ENCODE measurements around the gene ATAD1. TPM values are rescaled to one million over a fixed set of nuclear protein-coding genes. Genes with fewer than 3 reads are reported as not detected.

Gene ATAD1
- total RNA-seq, 2 experiments from 2014 or later, result 33.7 to 38.7 TPM

- no peak for TF ChIP-seq CTCF (IDR thresholded peaks at IDR 0.05)
- H3K36me3 ChIP-seq (ENCODE audit: insufficient read depth, low read length), result no peaks in the 10 kb centered on the region
- POLR2A ChIA-PET, result no interaction called here
- H3K36me3 Mint-ChIP-seq (ENCODE audit: low read depth), result no peaks in the 10 kb centered on the region
- H3K27me3 ChIP-seq (ENCODE audit: control insufficient read depth in 1 of 2, insufficient read depth in 2 of 2, low read length in 2 of 2), result peaks cover 0 to 3% of the 10 kb centered on the region in 2 experiments
- no peak for ATAC-seq (ENCODE audit: poor library complexity)
- peaks cover 5% of the 10 kb centered on the region for H3K27me3 Mint-ChIP-seq
- no peak overlapping the region for H3K4me3 Mint-ChIP-seq
- no peak overlapping the region for H3K27ac ChIP-seq (ENCODE audit: low read depth in 1 of 2, low read length in 2 of 2)
- H3K4me1 Mint-ChIP-seq (ENCODE audit: low read depth), result no peaks in the 10 kb centered on the region
- H3K4me1 ChIP-seq (ENCODE audit: insufficient read depth, low read length), result no peaks in the 10 kb centered on the region
- CTCF ChIA-PET, result no interaction called here
- H3K4me3 ChIP-seq (ENCODE audit: low read length), result no peak overlapping the region
- no peak overlapping the region for H3K27ac Mint-ChIP-seq
- no peaks in the 10 kb centered on the region for H3K9me3 Mint-ChIP-seq
- H3K9me3 ChIP-seq (ENCODE audit: control insufficient read depth in 1 of 2, insufficient read depth in 1 of 2, low read length in 2 of 2), result no peaks in the 10 kb centered on the region
- intact Hi-C loops (cut with DNase I, micrococcal nuclease), result no loop called here
- no peak for DNase-seq
These were observed 104.3 kb downstream of the ATAD1 start for GRCh38 chr10:87713707-87714106.

- Mint-ChIP-seq H3K4me1 (ENCODE audit: low read depth) (no peaks in the 10 kb centered on the region), H3K27me3 (peaks cover 5% of the 10 kb centered on the region), H3K9me3 (no peaks in the 10 kb centered on the region), H3K36me3 (ENCODE audit: low read depth) (no peaks in the 10 kb centered on the region), H3K4me3 (no peak overlapping the region), H3K27ac (no peak overlapping the region)
- ChIA-PET POLR2A (no interaction called here), CTCF (interaction anchor here (0.9 kb wide), 1 partner anchor 9 kb away, joined by 3 read pairs; no protein-coding TSS in a partner anchor)
- H3K36me3 ChIP-seq (ENCODE audit: insufficient read depth, low read length), result no peaks in the 10 kb centered on the region
- peaks cover 0 to 3% of the 10 kb centered on the region in 2 experiments for H3K27me3 ChIP-seq (ENCODE audit: control insufficient read depth in 1 of 2, insufficient read depth in 2 of 2, low read length in 2 of 2)
- DNase-seq (no peak), ATAC-seq (ENCODE audit: poor library complexity) (no peak)
- H3K9me3 ChIP-seq (ENCODE audit: control insufficient read depth in 1 of 2, insufficient read depth in 1 of 2, low read length in 2 of 2), result no peaks in the 10 kb centered on the region
- no peak overlapping the region for H3K27ac ChIP-seq (ENCODE audit: low read depth in 1 of 2, low read length in 2 of 2)
- intact Hi-C loops (cut with DNase I, micrococcal nuclease), result no loop called here
- no peak for TF ChIP-seq CTCF (IDR thresholded peaks at IDR 0.05)
- H3K4me1 ChIP-seq (ENCODE audit: insufficient read depth, low read length), result no peaks in the 10 kb centered on the region
- no peak overlapping the region for H3K4me3 ChIP-seq (ENCODE audit: low read length)
These were observed 105.0 kb downstream of the ATAD1 start for GRCh38 chr10:87712913-87713616.

- Mint-ChIP-seq H3K4me3 (no peak overlapping the region), H3K9me3 (no peaks in the 10 kb centered on the region), H3K27ac (no peak overlapping the region), H3K27me3 (peaks cover 11% of the 10 kb centered on the region), H3K36me3 (ENCODE audit: low read depth) (no peaks in the 10 kb centered on the region), H3K4me1 (ENCODE audit: low read depth) (no peaks in the 10 kb centered on the region)
- no peak overlapping the region for H3K27ac ChIP-seq (ENCODE audit: low read depth in 1 of 2, low read length in 2 of 2)
- H3K9me3 ChIP-seq (ENCODE audit: control insufficient read depth in 1 of 2, insufficient read depth in 1 of 2, low read length in 2 of 2), result no peaks in the 10 kb centered on the region
- TF ChIP-seq CTCF (IDR thresholded peaks at IDR 0.05), result no peak
- peaks cover 0 to 3% of the 10 kb centered on the region in 2 experiments for H3K27me3 ChIP-seq (ENCODE audit: control insufficient read depth in 1 of 2, insufficient read depth in 2 of 2, low read length in 2 of 2)
- ChIA-PET CTCF (interaction anchor here (0.8 kb wide), 1 partner anchor 163 kb away, joined by 5 read pairs; no protein-coding TSS in a partner anchor), POLR2A (no interaction called here)
- no peaks in the 10 kb centered on the region for H3K36me3 ChIP-seq (ENCODE audit: insufficient read depth, low read length)
- intact Hi-C loops (cut with DNase I, micrococcal nuclease), result no loop called here
- ATAC-seq (ENCODE audit: poor library complexity), result no peak
- H3K4me3 ChIP-seq (ENCODE audit: low read length), result no peak overlapping the region
- no peaks in the 10 kb centered on the region for H3K4me1 ChIP-seq (ENCODE audit: insufficient read depth, low read length)
- no peak for DNase-seq
These were observed 110.8 kb downstream of the ATAD1 start for GRCh38 chr10:87707254-87707653.

Data from CD4-positive, alpha-beta T cell (primary cell).